H54 (cell line): Measurements from ENCODE around the gene TCEANC2.

Experiments
- DNase-seq: peaks from one replicate; pipeline ENCODE4 v3.0.0; 2011; ENCODE audit warnings: low spot score, mixed read lengths; ENCODE audit not compliant: insufficient read length
- FAIRE-seq: peaks from 3 replicates; lab custom pipeline; 2011; peaks lifted over from hg19 to GRCh38; lab: Jason Lieb, UNC
- POLR2A ChIP-seq: IDR thresholded peaks from 2 replicates; pipeline ENCODE4 v1.6.1; 2011; ENCODE audit warnings: low read depth, mild to moderate bottlenecking, low read length

Gene TCEANC2

DNA sequence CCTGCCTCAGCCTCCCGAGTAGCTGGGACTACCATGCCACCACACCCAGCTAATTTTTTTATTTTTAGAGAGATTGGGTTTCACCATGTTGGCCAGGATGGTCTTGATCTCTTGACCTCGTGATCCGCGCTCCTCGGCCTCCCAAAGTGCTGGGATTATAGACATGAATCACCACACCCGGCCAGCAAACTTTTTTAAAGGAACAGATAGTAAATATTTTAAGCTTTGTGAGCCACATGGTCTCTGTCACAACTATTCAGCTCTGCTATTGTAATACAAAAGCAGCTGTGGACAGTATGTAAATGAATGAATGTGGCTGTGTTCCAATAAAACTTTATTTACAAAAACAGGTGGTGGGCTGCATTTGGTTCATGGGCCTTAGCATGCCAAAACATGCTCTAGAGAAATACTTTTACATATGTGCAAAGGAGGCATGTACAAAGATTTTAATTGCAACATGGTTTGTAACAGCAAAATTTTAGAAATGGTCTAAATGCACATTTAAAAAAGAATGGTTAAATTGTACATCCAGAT, 52.4 kb downstream of the TCEANC2 start:
- TF ChIP-seq POLR2A = no peak
- no peak for FAIRE-seq

GRCh38 chr1:54107131-54107530, 53.7 kb downstream of the TCEANC2 start:
- TF ChIP-seq POLR2A = no peak
- DNase-seq = no peak
- no peak for FAIRE-seq

More for the DNA sequence above, 52.4 kb downstream of the TCEANC2 start:
- DNase-seq = no peak

DNA sequence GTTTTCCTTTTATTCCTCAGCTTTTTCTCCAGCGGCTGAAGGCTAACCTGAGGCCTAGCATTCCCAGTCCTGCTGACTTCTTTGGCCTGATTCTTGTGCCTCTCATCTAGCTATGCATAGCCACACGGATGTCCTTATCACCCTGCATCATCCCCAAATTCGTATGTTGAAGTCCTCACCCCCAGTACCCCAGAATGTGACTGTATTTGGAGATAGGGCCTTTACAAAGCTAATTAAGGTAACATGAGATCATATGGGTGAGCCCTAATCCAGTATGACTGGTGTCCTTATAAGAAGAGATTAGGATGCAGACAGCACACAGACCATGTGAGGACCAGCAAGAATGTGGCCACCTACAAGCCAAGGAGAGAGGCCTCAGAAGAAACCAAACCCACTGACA, 54.7 kb downstream of the TCEANC2 start:
- DNase-seq (no peak), FAIRE-seq (no peak)
- TF ChIP-seq POLR2A = no peak

- DNase-seq = no peak
- no peak for FAIRE-seq
- TF ChIP-seq POLR2A = no peak
Observed at GRCh38 chr1:54109129-54110090, 56.0 kb downstream of the TCEANC2 start.

DNA sequence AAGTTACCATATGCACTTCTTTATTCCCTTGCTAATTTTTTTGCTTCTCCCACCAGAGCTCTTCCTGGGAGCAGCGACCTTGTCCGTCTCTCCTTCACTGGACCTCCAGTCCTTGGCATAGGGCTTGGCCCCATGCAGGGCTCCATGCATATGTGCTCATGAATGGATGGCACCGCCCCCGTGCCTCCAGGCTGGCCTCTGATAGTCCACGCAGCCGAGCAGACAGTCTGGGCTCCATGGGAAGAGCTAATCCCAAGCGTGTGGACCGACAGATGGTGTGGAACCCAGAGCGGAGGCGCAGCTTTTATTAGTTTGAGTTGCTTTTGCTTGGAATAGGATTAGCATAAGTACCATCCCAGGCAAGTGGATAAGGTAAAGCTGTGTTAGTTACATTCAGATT, 57.6 kb downstream of the TCEANC2 start:
- TF ChIP-seq POLR2A = no peak
- no peak for DNase-seq
- no peak for FAIRE-seq

GRCh38 chr1:54111624-54112023, 58.2 kb downstream of the TCEANC2 start:
- TF ChIP-seq POLR2A = no peak
- FAIRE-seq (no peak), DNase-seq (no peak)

DNA sequence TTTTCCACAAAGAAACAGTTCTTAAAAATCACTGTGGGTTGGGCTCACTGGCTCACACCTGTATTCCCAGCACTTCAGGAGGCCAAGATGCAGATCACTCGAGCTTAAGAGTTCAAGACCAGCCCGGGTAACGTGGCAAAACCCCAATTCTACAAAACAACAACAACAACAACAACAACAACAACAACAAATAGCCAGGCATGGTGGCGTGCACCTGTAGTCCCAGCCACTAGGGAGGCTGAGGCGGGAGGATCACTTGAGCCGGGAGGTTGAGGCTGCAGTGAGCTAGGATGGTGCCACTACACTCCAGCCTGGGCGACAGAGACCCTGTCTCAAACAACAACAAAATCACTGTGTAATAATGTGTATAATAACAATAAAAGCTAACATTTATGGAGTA, 58.6 kb downstream of the TCEANC2 start:
- FAIRE-seq (no peak), DNase-seq (no peak)
- no peak for TF ChIP-seq POLR2A

DNA sequence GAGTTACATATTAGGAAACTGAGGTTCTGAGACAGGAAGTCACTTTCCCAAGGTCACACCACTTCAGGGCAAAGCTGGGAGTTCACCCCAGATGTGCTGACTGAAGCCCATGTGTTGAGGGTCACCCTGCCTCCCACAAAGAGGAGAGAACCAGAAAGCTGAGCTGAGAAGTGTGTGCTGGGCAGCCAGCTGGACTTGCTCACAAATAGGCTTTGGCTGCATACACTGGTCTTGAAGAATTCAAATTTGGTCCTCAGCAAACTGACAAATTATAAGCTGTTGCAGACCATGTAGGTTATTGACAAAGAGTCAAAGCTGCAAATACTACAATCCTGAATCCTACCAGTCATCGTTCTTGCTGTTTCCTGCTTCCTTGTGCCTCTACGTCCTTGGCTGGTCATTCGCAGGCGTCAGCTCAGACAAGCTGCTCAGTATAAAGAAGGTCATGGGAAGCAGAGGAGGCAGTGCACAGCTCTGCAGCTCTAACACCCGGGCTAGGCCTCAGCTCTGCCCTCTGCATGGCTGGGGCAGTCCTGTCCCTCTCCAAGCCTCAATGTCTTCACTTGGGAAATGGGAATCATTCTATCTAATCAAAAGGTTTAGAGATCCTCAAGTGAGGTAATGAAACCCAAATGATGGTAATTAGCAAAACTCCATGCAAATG, 59.4 kb downstream of the TCEANC2 start:
- DNase-seq (no peak), FAIRE-seq (no peak)
- TF ChIP-seq POLR2A = no peak

GRCh38 chr1:54114001-54114400, 60.6 kb downstream of the TCEANC2 start:
- no peak for TF ChIP-seq POLR2A
- FAIRE-seq (no peak), DNase-seq (no peak)

- TF ChIP-seq POLR2A = no peak
- DNase-seq (no peak), FAIRE-seq (no peak)
Observed at GRCh38 chr1:54114955-54115354, 61.5 kb downstream of the TCEANC2 start.

DNA sequence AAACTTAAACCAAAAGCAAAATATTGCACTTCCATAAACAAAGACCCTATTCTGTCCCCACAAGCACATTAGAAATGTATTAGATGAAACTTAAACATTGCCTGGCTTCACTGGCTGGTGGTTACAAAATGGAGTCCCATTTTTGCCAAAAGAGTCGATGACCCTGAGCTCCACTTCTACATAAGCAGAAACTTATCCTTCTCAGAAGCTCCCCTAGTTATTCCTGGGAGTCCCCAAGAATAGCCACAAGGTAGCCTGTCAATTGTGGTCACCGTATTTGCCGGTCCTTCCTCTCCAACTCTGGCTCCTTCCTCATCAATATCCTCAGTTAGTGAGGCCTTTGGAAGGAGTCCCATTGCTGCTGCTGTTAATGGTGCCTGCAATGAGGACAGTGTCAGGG, 62.1 kb downstream of the TCEANC2 start:
- FAIRE-seq = no peak
- DNase-seq = no peak
- no peak for TF ChIP-seq POLR2A

DNA sequence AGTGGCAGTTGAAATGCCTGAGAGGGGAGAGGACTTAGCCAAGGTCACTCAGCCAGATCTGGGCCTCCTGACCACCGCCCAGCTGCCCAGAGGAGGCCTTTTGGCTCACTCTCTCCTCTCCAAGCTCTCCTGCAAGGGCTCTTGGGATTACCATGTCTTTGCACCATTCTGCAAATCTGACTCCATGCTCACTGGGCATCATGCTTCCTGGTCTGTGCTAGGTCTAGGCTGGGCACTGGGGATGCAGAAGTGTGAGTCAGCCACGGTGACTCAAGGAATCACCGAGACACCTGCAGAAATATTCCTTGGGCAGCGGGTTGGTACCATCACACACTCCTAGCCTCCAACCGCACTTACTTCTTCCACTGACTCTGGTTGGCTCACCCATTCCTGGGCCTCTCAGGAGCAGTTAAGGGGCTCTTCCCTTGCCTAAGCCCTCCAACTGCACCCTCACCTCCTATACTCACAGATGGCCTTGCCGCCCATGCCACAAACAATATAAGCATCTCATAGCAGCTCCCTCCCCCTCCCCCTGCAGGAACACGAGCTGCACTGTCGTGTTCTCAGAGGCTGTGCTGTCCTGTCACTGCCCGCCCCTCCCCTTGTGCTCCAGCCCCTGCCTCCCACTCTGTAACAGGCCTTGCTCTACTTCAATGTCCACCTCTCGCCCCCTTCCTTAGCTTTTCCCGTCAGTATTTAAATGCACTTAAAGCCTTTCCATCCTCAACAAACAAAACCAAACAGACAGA, 64.6 kb downstream of the TCEANC2 start:
- no peak for FAIRE-seq
- no peak for TF ChIP-seq POLR2A

DNA sequence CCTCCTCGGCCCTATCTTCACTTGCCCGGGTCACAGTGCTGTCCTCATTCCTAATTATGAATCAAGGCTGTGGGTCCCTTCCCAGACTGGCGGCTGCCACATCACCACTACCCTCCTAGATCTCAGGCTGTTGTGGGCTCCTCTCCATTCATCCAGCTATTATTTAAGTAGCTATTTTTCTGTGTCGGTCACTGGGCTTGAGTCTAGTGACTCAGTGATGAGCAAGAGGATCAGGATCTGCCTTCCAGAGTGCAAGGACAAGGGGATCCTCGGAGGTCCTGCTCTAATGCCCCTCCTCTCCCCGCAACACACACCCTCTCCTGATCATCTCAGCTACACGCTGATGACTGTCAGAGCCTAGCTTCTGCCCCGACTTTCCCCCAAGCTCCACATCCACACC, 65.3 kb downstream of the TCEANC2 start:
- peak; percentile 89 for DNase-seq
- TF ChIP-seq POLR2A = no peak
- FAIRE-seq = no peak

More for the DNA sequence above, 64.6 kb downstream of the TCEANC2 start:
- peak; percentile 74 for DNase-seq

GRCh38 chr1:54120018-54120697, 66.8 kb downstream of the TCEANC2 start:
- no peak for FAIRE-seq
- no peak for TF ChIP-seq POLR2A
- no peak for DNase-seq
